Activated T-cell treated with anti-CD3 and anti-CD28 coated beads for 24 hours (primary cell): ENCODE measurements around the gene PTPRU.

Source experiments
- DNase-seq: peaks from one replicate; pipeline ENCODE4 v3.0.0-alpha.2; 2020; ENCODE audit warnings: low read depth

PTPRU gene

DNA sequence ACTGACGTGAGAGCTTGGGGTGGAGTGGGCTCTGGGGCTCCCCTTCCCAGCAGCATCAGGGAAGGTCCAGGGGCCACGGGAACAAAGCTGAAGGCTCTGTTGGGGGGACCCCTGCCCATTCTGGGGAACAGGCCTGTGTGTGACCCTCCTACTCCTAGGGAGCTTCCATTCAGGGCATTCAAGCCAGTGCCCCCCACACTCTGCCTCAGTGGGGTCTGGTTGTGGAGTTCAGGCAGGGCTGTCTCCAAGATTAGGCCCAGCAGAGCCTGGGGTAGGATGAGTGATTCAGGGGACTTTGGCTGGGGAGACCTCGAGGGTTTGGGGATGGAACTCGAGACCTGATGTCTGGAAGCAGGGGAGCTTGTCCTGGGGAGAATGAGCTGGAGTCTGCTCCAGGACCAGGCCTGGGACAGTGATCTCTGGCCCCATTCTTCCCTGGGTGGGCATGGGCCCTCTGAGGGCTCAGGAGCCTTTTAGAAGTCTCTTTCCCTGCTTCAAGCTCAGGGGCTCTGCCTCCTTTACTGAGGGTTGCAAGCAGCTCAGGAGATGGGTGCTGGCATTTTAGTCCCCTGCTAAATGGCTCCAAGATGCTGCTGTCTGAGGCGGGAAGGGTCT lies 81.7 kb downstream of the PTPRU start:
- DNase-seq = no peak

DNA sequence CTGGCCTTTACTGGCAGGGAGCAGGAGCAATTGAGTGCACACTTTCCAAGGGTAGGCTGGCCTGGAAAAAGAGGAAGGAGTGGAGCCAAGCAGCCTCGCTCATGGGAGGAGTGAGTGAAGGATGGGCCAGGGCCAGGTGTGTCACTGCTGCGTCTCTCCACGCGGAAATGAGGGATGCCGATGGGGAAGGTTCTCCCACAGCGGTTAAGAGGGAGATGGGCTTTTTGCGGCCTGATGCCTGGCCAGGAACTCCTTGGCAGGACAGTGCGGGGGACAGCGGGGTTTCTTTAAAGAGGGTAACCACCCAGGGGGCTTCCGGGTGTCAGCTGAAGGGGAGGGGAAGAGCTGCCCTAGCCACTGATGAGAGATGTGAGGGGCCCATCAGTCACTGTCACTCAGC lies 82.4 kb downstream of the PTPRU start:
- DNase-seq = no peak

DNA sequence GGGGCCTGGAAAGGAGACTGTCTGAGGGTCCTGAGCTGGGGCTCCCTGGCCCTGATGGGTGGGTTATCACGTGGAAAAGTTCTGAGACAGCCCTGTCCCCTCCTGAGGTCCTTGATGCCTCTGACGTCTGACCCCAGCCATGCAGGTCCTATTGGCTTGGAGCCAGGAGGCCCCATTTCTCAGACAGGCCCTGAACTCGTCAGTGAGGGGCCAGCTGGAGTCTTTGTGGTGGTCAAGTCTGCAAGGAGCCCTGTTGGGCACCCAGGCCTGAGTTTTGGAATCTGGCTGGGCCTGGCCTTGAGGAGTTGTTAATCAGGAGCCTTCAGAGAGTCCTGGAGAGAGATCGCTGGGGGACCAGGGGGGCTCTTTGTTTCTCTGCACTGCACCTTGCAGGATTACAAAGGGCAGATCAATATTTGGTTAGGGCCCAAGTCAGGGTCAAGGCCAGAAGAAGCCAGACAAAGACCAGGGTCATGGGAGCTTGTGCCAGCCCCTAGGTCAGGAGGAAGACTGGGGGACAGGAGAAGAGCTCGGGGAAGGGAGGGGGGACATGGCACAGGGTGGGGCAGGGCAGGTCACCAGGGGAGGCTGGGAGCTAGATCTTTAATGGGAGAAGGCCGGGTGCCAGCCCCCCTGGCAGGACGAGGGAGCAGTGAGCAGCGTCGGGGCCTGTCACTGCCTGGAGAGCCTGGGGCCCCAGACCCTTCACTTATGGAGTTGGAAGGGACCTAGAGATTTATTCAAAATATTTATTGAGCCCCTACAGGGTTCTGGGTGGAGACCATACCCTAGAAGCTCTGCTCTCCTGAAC lies 83.2 kb downstream of the PTPRU start:
- DNase-seq = no peak

DNA sequence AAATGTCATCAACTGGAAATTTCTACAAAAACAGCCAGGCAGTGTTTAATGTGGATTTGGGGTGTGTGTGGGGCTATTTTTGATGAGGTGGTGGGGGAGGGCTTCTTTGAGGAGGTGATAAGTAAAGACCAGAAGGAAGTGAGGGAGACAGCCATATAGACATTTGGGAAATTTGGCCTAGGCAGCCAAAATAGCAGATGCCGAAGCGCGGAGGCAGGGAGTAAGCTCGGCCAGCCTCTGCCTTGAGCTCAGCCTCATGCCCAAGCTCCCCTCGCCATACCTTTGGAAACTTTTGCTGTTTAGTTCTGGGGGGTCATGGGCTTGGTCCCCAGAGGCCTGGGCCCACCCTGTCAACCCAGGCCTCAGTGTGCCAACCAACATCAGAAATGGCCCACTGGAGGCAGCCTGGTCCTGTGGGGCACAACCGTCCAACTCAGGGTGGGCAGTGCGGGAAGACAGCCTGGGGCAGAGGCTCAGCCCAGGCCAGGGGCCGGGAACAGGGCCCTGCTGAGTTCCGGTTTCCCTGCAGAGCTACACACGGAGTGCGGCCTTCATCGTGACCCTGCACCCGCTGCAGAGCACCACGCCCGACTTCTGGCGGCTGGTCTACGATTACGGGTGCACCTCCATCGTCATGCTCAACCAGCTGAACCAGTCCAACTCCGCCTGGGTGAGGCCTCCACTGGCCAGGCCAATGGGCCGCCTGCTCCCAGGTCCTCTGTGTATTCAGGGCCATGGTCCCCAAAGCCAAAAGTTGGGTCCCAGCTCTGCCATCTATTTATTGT lies 84.0 kb downstream of the PTPRU start:
- DNase-seq = no peak

DNA sequence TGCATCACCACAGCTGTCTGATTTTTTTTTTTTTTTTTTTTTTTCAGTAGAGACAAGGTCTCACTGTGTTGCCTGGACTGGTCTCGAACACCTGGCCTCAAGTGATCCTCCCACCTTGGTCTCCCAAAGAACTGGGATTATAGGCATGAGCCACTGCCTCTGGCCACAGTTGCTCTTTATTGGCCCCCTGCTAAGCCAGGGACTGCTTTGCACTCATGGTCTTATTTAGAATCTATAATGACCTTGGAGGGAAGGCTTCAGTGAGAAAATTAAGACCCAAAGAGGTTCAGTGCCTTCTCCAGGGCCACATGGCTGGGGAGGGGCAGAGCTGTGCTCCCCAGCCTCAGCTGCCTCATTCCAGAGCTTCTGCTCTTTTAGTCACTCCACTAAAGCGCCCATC lies 84.9 kb downstream of the PTPRU start:
- DNase-seq = no peak

DNA sequence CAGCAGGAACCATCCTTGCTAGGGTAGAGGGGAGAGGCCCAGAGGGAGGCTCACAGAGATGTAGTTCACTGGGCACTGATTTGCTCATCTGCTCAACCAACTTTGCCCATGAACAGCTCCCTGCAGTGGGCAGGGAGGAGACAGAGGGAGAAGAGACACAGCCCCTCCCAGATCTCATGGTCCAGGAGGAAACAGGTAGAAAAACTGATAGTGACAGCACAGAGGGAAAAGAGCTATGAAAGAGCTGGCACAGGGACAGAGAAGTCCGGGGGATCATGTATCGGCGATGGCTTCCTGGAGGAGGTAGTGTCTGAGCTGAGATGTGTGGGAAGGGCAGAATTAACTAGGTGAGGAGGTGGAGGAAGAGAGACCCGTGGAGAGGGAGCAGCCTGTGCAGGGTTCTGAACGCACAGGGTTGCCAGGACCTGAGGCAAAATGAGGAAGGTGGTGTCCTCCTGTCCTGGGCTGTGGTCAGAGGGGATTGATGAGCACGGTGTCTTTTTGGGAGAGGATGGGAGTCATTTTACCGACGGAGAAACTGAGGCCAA lies 85.9 kb downstream of the PTPRU start:
- no peak for DNase-seq

DNA sequence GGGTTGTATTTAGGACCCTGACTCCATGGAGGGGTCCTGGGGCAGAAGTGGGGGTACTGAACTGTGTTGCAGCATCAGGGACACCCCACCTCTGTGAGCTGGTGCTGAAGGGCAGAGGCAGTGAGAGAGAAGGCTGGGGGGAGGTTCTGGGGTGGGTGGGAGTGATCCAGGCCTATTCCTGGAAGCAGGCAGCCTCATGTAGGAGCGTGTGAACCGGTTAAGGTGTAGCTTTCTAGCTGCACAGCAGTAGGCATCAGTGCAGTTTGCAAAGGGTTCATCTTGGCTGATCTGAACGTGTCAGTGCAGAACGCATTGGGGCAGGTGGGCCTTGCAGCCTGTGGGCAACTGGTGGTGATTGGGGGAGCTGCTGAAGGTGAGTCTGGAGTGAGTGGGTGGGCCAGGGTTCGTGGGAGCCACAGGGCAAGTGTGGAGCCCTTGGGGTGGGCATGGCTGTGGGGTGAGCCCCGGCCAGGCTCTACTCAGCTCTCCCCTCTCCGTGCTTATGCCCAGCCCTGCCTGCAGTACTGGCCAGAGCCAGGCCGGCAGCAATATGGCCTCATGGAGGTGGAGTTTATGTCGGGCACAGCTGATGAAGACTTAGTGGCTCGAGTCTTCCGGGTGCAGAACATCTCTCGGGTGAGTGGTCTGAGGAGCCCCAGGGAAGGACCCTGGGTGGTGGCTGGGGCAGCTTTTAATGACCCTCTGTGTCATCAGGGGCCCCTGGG lies 86.7 kb downstream of the PTPRU start:
- DNase-seq = no peak

DNA sequence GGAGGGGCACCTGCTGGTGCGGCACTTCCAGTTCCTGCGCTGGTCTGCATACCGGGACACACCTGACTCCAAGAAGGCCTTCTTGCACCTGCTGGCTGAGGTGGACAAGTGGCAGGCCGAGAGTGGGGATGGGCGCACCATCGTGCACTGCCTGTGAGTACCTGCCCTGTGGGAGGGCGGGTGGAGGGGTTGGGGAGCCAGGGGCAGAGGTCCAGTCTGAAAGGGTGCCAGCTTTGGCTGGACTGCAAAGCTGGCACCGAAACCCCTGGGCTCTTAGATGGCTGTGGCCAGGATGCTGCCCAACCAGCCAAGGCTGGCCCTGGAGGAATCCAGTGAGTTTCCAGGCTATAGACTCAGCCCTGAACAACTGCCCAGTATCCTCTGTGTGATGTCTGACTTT lies 87.3 kb downstream of the PTPRU start:
- DNase-seq = no peak

DNA sequence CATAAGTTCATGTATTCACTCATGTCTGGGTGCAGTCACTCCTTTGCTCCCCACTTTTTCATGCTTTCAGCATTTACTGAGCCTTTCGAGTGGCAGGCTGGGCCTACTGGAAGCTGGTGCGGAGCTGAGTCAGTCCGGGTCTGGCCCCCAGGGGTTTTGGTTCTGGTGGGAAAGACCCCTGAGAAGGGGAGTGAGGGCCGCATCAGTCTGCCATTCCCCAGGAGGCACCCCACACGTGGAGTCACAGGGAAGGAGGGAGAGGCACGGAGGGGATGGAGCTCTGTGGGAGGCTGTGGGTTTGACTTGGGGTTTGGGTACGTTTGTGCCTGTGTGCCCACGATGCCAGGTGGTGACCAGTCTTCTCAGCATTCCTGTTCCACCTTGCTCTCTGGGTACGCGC lies 87.9 kb downstream of the PTPRU start:
- no peak for DNase-seq

DNA sequence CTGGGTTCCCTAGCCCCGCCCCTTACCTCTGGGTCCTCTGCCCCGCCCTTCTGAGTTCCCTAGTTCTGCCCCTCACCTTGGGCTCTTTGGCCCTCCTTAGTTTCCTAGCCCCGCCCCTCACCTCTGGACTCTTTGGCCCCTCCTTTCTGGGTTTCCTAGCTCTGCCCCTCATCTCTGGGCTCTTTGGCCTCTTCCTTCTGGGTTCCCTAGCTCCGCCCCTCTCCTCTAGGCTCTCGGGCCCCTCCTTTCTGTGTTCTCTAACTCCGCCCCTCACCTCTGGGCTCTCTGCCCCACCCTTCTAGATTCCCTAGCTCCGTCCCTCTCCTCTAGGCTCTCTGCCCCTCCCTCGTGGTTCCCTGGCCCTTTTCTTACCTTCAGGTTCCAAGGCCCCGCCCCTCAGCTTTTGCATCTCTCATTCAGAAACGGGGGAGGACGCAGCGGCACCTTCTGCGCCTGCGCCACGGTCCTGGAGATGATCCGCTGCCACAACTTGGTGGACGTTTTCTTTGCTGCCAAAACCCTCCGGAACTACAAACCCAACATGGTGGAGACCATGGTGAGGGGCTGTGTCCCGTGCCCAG lies 88.5 kb downstream of the PTPRU start:
- DNase-seq = no peak

- no peak for DNase-seq
Observed at GRCh38 chr1:29325675-29326074, 89.4 kb downstream of the PTPRU start.

- no peak for DNase-seq
Observed at GRCh38 chr1:29326123-29326522, 89.8 kb downstream of the PTPRU start.

DNA sequence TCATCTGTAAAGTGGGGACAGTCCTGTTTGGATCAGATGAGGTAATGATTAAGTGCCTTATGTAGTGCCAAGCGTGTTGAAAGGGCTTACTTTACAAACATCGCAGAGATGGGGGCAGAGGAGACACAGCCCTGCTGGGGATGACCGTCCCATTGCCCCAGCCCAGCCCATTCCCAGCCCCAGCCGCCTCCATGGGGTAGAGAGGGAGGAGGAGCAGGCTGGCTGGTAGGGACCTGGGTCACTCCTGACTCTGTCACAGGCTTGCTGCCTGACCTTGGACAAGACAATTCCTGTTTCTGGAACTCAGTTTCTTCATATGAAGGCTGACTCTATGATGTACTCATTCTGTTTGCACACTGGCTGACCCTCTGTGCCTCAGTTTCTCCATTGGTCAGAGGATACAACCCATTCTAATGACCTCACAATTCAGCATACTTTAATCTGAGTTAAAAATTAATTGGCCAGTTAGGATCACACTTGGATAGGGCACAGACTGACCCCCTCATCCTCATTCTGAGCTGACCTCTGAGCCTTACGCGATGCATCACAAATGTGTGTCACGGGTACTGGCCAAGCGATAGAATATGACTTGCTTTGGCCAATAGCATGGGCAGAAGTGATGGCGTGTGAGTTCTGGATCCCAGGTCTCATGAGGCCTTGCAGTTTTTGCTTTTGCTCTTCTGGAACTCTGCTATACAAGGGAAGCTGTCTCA lies 91.1 kb downstream of the PTPRU start:
- DNase-seq = no peak

DNA sequence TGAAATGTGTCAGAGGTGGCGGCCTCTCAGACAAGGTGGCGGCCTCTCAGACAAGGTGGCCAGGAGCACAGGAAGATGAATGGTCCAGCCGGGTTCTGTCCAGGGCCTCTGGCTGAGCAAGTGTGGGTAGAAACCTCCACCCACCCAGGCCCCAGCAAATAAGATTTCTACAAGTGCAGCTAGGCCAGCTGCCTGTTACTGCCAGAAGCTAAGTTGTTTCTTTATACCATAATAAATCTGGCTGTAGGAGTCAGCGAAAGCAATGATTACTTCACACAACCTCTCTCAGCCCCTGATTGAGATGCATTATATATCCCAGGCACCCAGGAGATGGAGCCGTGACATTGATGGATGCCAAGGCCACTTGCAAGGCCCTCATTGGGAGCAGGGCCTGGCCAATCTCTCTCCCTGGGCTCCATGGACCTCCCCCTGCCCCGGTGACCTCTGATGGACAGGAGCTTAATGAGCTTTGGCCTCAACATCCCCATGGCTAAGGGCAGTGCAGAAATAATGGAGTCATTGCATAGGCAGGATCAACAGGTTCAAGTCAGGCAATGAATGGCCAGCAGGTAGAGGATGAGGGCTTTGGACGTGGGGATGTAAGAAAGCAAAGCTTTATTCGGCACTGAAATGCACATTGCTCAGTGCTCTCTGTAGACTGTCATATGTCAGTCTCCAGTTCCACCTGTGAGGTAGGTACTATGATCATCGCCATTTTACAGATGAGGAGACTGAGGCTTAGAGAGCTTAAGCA lies 92.9 kb downstream of the PTPRU start:
- no peak for DNase-seq

DNA sequence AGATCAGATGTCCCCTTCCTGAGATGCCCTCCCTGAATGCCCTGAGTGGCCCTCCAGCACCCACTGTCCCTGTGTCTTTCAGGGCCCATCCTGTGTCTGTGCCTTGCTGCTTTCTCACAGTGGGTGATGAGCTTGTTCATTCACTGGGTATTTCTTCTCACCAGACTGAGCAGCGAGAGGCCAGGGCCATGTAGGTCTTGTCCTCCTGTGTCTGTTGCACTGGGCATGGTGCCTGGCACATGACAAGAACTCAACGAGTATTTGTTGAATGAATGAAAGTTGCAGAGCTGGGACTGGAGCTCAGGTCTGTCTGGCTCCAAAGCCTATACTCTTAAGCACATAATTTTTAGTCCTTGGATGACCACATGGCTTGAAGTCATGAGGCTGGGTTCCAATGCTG lies 93.8 kb downstream of the PTPRU start:
- DNase-seq = no peak

GRCh38 chr1:29330856-29331255 lies 94.5 kb downstream of the PTPRU start:
- no peak for DNase-seq

DNA sequence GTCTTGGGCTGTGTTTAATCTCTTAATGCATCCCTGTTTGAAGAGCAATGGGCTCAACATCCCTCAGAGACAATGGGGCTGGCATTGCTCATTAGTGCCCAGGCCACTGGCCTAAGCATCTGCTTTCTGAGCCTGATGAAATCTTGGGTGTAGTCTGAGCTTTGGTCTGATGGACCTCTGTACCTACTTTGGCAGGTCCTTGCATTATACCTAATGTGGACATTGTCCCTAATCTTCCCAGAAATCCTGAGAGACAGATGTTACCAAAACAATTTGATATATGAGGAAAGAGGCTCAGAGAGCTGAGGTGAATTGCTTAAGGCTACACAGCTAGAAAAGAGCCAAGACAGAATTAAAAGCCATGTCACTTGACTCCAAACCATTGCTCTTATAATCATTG lies 95.0 kb downstream of the PTPRU start:
- no peak for DNase-seq

- DNase-seq = no peak
Observed at GRCh38 chr1:29331729-29332128, 95.4 kb downstream of the PTPRU start.

DNA sequence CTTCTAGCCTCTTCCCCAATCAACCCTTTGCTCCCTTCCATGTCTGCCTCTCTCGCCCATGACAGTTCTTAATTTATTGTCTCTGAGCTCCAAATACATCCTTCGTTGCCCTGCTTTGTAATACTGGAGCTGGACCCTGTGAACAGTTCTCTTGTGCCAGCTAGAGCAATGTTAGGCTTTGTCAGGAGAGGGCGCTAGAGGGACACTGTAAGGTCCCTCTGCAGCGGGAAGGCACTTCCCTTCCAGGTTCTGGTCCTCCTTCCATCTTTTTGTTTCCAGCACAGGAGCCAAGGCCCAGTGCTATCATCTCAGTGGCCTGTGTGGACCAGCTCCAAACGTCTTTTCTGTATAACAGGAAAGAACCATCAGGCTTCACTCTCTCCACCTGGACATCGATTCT lies 95.9 kb downstream of the PTPRU start:
- DNase-seq = no peak

DNA sequence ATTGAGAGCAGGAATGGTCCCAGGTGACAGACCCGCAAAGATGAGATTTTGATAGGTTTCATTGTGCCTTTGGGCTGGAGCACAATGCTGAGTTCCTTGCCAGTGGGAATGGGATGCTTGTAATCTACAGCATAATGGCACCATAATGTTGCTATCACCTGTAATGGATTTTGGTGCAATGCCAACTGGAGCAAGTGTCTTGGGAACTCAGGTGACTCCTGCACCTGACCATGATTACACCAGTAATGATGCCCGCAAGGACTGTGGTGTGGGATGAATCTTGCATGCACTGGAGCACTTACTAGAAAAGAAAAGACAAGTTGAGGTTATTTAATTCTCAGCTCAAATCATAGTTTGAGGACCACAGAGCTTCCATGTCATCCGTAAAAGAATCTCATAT lies 96.7 kb downstream of the PTPRU start:
- DNase-seq = no peak
